Measurements from ENCODE around the gene SLC25A42. TPM values are rescaled to one million over a fixed set of nuclear protein-coding genes. Genes with fewer than 3 reads are reported as not detected.

SLC25A42 gene
- total RNA-seq, 4 donors from 2014 or later, result 2.9 to 25.7 (median 5.9) TPM

DNA sequence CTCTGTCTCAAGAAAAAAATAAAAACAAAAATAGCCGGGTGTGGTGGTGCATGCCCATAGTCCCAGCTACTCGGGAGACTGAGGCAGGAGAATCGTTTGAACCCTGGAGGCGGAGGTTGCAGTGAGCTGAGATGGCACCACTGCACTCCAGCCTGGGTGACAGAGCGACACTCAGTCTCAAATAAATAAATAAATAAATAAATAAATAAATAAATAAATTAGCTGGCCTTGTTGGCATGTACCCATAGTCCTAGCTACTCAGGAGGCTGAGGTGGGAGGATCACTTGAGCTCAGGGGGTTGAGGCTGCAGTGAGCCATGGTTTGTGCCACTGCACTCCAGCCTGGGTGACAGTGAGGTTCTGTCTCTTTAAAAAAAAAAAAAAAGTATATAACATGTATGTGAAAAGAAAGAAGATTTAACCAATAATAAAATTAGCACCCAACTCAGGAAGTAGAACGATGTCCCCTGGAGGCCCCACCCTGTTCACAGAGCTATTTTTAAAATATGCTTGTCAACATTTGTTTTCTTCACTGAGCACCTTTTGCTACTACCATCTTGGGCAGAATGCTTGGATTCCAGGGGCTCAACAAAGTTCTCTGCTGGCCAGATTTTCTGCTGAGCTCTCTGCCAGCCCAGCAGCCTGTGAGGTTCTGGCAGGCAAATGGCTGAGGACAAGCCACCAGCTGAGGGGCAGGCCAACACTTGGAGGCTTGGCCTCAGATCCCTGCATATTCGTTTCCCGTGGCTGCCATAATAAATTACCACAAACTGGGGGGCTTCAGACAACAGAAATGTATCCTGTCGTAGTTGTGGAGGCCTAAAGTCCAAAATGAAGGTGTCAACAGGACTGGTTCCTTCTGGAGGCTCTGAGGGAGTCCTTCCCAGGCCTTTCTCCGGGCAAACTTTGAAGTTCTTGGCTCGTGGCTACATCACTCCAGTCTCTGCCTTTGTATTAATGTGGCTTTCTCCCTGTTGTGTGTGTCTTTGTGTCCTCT, 5.2 kb downstream of the SLC25A42 start:
- no peaks in the 10 kb centered on the region for H3K36me3 ChIP-seq
- H3K27me3 ChIP-seq, result no peaks in the 10 kb centered on the region
- DNase-seq, result no peak
- TF ChIP-seq CTCF (IDR thresholded peaks at IDR 0.05), result no peak
- no peak for TF ChIP-seq POLR2A (IDR thresholded peaks at IDR 0.05)
- H3K4me3 ChIP-seq, result no peak overlapping the region
- intact Hi-C loops (cut with DNase I; ENCODE audit: low total_unique reads), result no loop called here
- H3K4me1 ChIP-seq, result peaks cover 0 to 4% of the 10 kb centered on the region in 2 donors
- H3K9me3 ChIP-seq, result no peaks in the 10 kb centered on the region
- no peak overlapping the region for H3K27ac ChIP-seq

- DNase-seq, result no peak
- Histone ChIP-seq H3K9me3 (no peaks in the 10 kb centered on the region), H3K4me1 (no peaks in the 10 kb centered on the region), H3K4me3 (no peak overlapping the region), H3K36me3 (no peaks in the 10 kb centered on the region), H3K27ac (no peak overlapping the region), H3K27me3 (no peaks in the 10 kb centered on the region)
- TF ChIP-seq CTCF (IDR thresholded peaks at IDR 0.05) (no peak), POLR2A (IDR thresholded peaks at IDR 0.05) (no peak)
- intact Hi-C loops (cut with DNase I; ENCODE audit: low total_unique reads), result no loop called here
These were observed 8.1 kb downstream of the SLC25A42 start for GRCh38 chr19:19071897-19072296.

DNA sequence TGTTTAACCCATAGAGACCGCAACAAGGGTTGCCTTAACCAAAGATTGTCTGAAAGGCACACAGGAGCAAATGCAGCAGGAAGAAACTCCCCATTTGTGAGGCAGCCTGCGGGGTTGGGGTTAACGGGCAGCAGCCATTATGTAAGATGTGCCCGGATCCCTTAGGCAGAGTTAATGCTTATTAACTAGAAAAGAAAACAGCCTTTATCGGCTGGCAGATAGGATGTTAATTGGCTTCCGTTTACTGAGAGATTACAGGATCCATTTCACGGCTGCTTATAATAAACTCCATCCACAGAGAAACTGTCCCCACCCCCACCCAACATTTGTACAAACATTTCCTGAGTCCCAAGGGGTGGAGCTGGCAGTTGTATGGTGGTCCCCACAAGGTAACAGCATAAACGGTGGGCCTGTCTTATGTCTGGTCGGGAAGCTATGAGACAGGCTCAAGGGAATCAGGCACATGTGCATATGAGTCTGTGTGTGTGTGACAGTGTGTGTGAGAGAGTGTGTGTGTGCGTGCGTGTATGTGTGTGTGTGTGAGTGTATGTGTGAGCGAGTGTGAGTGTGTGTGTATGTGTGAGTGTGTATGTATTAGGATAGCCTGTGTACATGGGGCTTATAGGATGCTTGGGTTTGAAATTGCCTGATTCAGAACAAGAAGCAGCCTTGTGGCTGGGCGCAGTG, 10.5 kb downstream of the SLC25A42 start:
- TF ChIP-seq CTCF (IDR thresholded peaks at IDR 0.05), result no peak
- TF ChIP-seq POLR2A (IDR thresholded peaks at IDR 0.05), result no peak
- Histone ChIP-seq H3K27me3 (no peaks in the 10 kb centered on the region), H3K27ac (no peak overlapping the region), H3K4me3 (no peak overlapping the region), H3K36me3 (no peaks in the 10 kb centered on the region), H3K9me3 (no peaks in the 10 kb centered on the region), H3K4me1 (no peaks in the 10 kb centered on the region)
- DNase-seq, result no peak
- intact Hi-C loops (cut with DNase I; ENCODE audit: low total_unique reads), result no loop called here

- no peak for TF ChIP-seq POLR2A (IDR thresholded peaks at IDR 0.05)
- no peak overlapping the region for H3K27ac ChIP-seq
- no peaks in the 10 kb centered on the region for H3K9me3 ChIP-seq
- no peaks in the 10 kb centered on the region for H3K36me3 ChIP-seq
- H3K4me1 ChIP-seq, result no peaks in the 10 kb centered on the region
- DNase-seq, result no peak
- intact Hi-C loops (cut with DNase I; ENCODE audit: low total_unique reads), result no loop called here
- no peak overlapping the region for H3K4me3 ChIP-seq
- H3K27me3 ChIP-seq, result no peaks in the 10 kb centered on the region
These were observed 11.3 kb downstream of the SLC25A42 start for GRCh38 chr19:19075126-19075525.

GRCh38 chr19:19076476-19076875, 12.7 kb downstream of the SLC25A42 start:
- intact Hi-C loops (cut with DNase I; ENCODE audit: low total_unique reads), result no loop called here
- DNase-seq, result no peak

More at GRCh38 chr19:19076476-19076875, 12.7 kb downstream of the SLC25A42 start:
- no peak for TF ChIP-seq POLR2A (IDR thresholded peaks at IDR 0.05)
- TF ChIP-seq CTCF (IDR thresholded peaks at IDR 0.05), result no peak
- H3K4me3 ChIP-seq, result no peak overlapping the region
- no peaks in the 10 kb centered on the region for H3K27me3 ChIP-seq
- H3K4me1 ChIP-seq, result no peaks in the 10 kb centered on the region
- H3K27ac ChIP-seq, result no peak overlapping the region
- no peaks in the 10 kb centered on the region for H3K9me3 ChIP-seq
- no peaks in the 10 kb centered on the region for H3K36me3 ChIP-seq

All from uterus (tissue), 4 donors.